HG03095 (cell line): ENCODE data around the gene NOL6.

Source experiments
- ATAC-seq: cut with Tn5 transposase; IDR thresholded peaks from one replicate; pipeline ENCODE4 v1.9.1; 2021; ENCODE audit warnings: moderate library complexity; ENCODE audit not compliant: unreplicated experiment

The NOL6 gene

DNA sequence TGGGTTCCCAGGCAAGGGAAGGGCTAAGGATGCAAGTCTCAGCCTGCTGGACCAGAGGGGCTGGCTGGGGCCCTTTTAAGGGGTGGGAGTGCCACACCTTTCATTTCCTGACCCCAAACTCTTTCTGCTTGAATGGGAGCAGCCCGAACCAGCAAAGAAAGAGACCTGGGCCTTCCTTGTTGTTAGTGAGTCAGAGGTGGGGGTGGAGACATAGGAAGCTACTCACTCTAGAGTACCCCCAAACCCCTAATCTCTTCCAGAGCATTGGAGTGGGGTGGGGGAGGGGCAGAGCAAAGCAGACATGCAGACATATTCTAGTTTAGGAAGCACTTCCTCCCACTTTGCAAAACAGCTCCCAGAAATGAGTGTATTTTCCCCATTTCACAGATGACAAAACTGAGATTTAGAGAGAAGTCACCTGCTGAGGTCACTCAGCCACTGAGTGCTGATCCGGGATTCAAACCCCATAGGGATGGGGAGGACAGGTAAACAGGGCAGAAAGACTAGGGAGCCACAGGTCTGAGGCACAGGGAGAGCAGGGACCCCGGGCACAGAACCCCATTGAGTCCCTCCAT is 20.4 kb downstream of the NOL6 start:
- no peak for ATAC-seq

DNA sequence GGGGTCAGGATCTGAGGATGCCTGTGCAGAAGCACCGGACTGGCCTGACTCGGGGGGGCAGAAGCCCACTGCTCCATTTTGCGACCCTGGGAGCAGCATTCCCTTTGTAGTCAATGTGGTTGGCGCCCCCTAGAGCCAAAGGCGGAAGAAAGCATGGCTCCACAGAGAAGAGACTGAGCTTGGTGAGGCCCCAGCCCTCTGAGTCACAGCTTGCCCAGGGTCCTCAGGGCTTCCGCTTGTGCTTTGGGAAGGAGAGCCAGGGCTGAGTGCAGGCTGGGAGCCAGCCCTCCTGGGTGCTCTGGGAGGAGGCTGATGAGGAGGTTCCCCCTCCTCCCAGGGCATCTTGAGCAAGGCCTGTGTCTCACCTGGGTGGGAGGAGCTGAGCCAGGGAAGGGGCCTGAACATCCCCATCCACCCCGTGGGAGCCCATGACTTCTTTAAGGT is 20.9 kb downstream of the NOL6 start:
- ATAC-seq, result no peak

DNA sequence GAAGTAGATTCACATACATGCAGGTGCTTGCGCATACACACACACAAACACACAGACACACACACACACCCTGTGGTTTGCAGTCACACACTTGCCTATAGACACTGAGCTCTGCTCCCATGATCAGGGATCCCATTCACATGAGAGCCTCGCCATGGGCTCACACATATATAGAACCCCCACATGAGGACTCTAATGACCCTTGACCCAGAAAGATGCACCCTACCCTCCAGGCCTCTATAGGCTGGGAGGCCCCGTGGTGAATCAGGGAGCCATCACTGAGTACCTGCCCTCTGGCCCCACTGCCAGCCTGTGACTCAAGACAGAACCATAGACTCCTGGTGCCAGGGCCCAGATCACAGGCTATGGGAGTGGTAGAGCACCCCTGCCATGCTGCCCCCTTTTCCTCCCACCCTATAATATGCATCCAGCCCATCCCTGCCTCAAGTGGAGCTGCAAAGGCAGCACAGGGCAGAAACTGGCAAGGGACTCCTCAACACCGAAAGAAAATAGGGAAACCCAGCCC is 23.0 kb downstream of the NOL6 start:
- ATAC-seq, result no peak

GRCh38 chr9:33449715-33450114 is 24.0 kb downstream of the NOL6 start:
- ATAC-seq, result no peak

DNA sequence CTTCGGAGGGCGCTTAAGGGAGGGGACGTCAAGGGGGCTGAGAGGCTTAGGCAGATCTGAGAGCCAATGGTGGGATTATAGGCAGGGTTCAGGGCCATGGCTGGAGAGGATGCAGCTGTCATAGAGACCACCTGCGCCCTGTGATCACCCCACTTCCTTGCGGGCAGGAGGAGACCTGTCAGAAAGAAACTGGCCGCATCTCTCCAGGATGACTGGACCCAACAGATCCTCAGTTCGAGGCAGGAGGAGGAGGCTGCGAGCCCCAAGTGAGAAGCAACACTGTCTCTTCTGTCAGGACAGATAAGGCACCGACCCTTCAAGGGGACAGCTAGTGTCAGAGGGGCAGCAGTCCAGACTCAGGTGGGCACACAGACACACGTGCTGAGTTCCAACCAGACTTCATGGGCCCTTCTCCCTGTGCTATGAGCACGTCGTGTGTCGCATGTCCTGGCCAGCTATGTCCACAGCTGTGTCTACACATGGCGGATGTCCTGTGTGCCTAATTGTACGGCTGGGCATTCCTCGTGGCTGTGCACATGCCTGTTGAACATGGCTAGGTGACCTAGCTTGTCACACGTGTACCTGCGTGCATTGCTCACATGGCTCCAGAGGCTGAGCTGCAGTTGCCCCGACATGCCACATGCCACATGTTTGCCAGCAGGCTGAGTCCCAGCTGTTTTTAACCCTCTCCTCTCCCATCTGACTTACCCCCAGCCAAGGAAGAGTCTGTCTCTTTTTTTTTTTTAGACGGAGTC is 25.7 kb downstream of the NOL6 start:
- ATAC-seq, result no peak

DNA sequence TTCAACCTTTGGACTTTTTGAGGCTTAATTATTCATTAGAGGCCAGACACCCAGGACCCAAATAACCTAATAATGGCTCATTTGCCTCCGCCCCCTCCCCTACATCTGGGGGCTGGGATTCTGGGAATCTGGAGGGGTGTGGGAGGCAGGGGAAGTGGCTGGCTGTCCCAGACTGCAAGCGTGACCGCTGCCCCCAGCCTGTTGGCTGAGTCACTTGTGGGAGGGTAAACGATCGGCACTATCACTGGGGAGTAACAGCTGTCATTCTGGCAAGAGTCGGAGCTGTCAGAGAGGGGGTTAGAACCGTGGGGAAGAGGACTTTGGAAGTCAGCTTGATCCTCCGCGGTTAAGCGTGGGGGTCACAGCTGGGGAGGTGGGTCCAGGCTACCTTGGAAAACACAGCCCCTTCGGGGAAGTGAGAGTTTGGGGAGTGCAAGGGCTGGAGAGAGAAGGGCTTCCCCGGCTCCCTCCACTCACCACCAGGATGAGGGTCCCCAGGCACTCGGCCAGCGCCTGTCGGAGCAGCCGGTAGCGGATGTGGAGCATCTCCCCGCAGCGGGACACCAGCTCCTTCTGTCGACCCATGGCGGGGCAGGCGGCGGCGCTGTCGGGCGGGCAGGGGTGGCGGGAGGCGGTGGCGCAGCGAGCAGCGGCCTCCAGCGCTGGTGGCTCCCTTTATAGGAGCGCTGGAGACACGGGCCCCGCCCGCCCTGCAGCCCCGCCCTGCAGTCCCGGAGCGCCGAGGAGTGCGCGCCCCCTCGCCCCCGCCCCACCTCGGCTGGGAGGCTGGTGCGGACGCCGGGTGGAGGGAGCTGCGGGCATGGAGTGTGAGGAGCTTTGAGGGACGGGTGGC is 26.6 kb downstream of the NOL6 start, which contains the start of gene AQP3:
Gene AQP3, minus strand, starts transcription at position 648 of the 853 bp plus-strand sequence. Its CDS starts 63 bp downstream, at position 585.
- ATAC-seq, result no peak

GRCh38 chr9:33446240-33446945 is 27.3 kb downstream of the NOL6 start:
- peak; percentile 88 for ATAC-seq

DNA sequence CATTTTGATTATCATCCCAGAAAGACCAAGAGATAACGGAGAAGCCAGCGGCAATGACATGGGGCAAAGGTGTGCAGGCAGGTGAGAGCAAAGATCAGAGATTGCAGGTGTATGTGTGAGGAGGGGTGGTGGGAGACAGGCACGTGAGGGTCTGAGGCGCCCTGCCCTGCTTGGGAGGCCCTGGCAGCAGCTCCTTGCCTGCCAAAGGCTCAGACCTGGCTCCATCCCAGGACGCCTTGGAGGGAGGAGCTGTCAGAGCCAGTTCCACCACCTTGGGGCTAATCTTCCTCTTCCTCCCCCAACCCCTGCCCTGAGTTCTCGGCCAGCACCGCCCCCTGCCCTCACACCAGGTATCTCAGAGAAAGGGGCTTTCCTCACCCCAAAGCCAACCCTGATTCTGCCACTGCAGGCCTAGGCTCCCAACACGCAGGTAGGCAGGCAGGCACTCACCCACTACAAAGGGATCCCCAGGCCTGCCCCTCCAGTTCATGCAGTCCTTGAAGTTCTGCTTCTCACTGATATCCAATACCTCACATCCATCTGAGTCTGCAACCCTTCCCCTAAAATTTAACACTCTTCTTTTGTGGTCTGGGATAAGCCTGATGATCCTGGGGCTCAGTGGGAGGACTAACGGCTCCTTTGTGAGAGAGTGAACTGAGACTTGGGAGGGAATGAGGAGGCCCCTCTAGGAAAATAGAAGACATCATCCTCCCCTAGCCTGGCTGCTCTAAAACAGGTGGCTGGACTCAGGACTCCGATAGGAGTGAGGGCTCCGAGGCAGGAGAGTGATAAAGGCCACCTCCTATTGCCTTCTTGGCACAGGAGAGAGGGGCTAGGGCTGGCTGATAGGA is 28.1 kb downstream of the NOL6 start:
- no peak for ATAC-seq

DNA sequence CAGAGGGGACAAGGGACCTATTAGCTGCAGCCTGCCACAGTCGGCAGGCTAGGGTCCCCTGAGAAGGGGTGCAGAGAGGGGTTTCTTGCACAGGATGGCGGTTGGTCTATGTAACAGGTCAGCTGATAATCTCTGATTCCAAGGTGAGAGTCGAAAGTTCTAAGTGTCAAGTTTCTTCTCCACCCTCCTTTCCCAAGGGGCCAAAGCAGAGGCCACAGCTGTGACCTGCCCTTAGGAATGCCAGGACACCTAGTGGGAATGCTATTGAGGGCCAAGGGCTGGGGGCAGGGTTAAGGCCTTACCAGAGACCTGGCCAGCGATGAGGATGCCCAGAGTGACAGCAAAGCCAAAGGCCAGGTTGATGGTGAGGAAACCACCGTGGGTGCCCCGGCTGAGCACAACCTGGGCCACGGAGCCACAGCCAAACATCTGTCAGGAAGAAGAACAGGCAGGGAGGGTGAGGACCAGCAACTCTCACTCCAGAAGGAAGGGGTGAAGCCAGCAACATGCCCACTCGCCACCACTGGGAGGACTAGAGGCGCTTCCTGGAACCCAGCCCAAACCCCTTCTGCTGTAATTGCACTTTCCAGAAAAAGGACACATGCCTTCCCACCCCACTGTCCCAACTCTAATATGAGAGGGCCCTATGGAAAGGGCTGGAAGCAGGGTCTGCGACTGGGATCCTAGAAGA is 30.1 kb downstream of the NOL6 start:
- no peak for ATAC-seq

DNA sequence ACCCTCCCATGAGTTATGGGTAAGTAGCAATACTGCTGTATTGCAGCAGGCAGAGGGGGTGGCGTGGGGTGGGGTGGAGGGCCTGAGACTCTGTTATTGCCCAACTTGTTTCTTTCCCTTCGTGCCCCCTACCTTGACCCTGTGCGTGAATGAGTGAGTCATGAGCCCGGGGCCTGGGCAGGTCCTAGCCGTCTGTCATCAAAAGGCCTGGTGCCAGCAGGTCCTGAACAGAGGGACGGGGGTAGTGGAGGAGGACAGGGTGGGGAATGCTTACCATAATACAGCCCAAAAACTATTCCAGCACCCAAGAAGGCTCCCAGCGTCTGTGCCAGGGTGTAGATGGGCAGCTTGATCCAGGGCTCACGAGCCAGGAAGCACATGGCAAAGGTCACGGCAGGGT is 30.7 kb downstream of the NOL6 start:
- no peak for ATAC-seq

- ATAC-seq, result no peak
Measured at GRCh38 chr9:33442125-33442524, 31.6 kb downstream of the NOL6 start.

GRCh38 chr9:33440609-33441008 is 33.1 kb downstream of the NOL6 start:
- no peak for ATAC-seq

GRCh38 chr9:33440204-33440603 is 33.5 kb downstream of the NOL6 start:
- no peak for ATAC-seq

DNA sequence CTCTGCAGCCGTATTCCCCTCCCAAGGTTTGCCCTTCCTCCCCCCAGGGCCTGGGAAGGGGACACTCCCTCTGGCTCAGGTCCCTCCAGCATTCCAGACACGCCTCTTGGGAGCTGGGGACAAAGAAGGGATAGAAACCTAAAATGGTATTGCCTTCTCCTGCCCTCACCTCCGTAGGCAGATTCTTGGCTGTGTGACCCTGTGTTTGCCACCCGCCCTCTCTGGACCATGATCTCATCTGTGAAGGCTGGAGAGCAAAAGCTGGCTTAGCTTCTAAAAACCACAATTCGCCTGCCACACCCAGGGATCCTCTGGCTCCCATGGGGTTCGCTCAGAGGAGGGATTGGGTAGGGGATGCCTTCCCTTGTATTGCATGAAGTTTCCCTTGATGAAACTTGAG is 34.0 kb downstream of the NOL6 start:
- no peak for ATAC-seq

DNA sequence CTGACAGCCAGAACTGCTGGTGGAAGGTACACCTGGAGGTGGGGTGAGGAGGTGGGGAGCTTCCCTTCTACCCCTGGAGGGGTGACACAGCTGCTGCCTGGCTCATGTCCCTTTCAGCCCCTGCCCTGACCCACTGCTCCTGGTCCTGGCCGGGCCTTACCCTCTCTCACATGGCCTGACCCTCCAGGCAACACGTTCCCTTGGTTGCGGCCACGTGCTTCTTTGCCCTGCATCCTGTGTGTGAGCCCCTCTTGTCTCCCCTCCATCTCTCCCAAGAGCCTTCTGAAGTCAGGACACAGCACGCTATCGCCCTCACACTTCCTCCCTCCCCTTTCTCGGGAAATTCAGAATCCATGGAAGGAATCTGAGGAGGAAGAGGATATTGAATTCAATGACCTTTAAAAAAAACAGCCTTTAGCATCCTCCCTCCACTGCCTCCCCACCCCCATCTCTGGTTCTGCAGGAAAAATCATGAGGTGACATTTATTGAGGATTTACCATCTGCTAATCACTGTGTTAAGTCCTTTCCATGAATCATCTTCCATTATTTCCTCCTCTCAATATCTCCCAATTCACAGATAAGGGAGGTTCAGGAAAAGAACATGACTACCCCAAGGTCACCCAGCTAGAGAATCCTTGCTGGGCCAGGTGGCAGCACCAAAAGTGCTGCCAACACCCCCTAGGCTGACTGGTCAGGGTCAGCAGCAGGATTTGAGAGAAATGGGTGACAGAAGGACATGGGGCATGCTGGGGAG is 34.6 kb downstream of the NOL6 start:
- no peak for ATAC-seq

- no peak for ATAC-seq
Measured at GRCh38 chr9:33437898-33438297, 35.8 kb downstream of the NOL6 start.

DNA sequence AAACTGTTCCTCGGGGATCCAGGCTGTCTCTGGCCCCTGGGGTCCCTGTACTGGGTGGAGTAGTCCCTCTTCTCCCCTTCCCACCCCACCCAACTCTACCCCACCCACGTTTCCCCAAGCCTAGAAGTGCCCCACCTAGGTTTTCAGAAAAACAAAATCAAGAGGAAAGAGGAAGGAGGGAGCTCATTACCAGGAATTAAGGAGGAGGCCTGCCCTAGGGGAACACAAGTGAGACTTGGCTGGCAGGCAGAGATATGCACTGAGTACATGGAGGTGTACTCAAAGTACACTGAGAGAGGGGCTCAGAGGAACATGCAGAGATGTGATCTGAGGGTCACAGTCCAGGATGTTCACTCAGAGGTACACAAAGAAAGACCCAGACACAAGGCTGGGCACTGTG is 36.5 kb downstream of the NOL6 start:
- no peak for ATAC-seq

DNA sequence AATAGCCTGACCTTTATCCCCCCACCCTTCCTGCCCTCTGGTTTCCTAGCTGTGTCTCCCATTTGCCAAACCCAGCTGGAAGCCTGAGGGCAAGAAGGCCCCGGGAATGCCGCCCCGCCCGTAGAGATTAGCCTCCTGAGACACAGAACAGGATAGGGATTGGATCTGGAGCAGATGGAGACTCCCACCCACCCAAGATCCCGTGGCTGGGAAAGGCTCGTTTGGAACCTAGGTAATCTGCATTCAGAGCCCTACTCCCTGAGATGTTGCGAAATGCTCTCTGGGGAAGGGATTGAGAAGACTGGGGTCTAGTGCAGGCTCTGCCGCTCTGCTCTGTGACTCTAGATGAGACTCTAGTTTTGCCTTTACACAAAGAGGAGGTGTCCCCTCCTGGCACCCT is 37.3 kb downstream of the NOL6 start:
- ATAC-seq, result no peak

DNA sequence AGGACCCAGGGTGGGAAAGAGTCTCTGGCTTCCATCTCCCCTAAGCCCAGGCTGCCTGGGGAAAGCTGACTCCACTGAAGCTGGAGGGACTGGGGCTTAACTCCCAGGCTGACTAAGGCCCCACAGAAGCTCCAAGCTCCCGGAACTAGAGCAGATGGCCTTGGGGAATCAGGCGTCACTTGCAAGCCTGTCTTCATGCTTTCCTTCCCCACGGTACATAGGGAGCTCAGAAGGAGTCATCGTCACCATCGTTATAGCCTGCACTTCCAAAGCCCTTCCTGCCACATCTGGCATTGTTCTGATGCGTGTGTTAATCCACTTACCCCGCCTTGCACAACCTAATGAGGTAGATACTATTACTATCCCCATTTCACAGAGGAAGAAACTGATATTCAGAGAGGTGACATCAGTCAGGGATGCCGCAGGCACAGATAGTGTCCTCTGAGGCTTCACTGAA is 37.9 kb downstream of the NOL6 start:
- ATAC-seq, result no peak
